H9 (cell line): ENCODE data around the gene VPS26A. TPM values are rescaled to one million over a fixed set of nuclear protein-coding genes. Genes with fewer than 3 reads are reported as not detected.
A peak's percentile ranks its signal among the peaks of the same experiment; 100 is the strongest.

Experiments
- DNase-seq: peaks from one replicate; pipeline ENCODE4 v3.0.0-alpha.2; 2017
- H2AFZ ChIP-seq: one replicate; pipeline ENCODE4 v1.6.1; 2013; ENCODE audit warnings: mild to moderate bottlenecking, low read length, control low read depth, moderate library complexity
- H2AK5ac ChIP-seq: 2 replicates; pipeline ENCODE4 v1.6.1; 2013; ENCODE audit warnings: low read length, control low read depth, mixed read lengths; ENCODE audit not compliant: insufficient read length
- H2BK120ac ChIP-seq: one replicate; pipeline ENCODE4 v1.6.1; 2013; ENCODE audit warnings: low read depth, mild to moderate bottlenecking, low read length, control low read depth, inconsistent platforms; ENCODE audit not compliant: poor library complexity, severe bottlenecking
- H2BK12ac ChIP-seq: 2 replicates; pipeline ENCODE4 v1.6.1; 2013; ENCODE audit warnings: low read length, control low read depth, mixed read lengths, low read depth; ENCODE audit not compliant: insufficient read length
- H2BK15ac ChIP-seq: 2 replicates; pipeline ENCODE4 v1.6.1; 2013; ENCODE audit warnings: low read depth, low read length, control low read depth
- H2BK20ac ChIP-seq: one replicate; pipeline ENCODE4 v1.6.1; 2013; ENCODE audit warnings: low read depth, mild to moderate bottlenecking, low read length, control low read depth, inconsistent platforms; ENCODE audit not compliant: poor library complexity, severe bottlenecking
- H2BK5ac ChIP-seq: 2 replicates; pipeline ENCODE4 v1.6.1; 2013; ENCODE audit warnings: low read length, control low read depth, mixed read lengths; ENCODE audit not compliant: insufficient read length
- H3K14ac ChIP-seq: 2 replicates; pipeline ENCODE4 v1.6.1; 2013; ENCODE audit warnings: low read length, control low read depth; ENCODE audit not compliant: insufficient read depth
- H3K18ac ChIP-seq: 2 replicates; pipeline ENCODE4 v1.6.1; 2013; ENCODE audit warnings: low read depth, mild to moderate bottlenecking, mixed read lengths, low read length, control low read depth; ENCODE audit not compliant: insufficient read length
- H3K23ac ChIP-seq: 2 replicates; pipeline ENCODE4 v1.6.1; 2013; ENCODE audit warnings: low read length, control low read depth, mixed read lengths, low read depth; ENCODE audit not compliant: insufficient read length
- H3K23me2 ChIP-seq: 2 replicates; pipeline ENCODE4 v1.6.1; 2013; ENCODE audit warnings: low read depth, mild to moderate bottlenecking, mixed read lengths, low read length, control low read depth; ENCODE audit not compliant: insufficient read length, poor library complexity, severe bottlenecking
- H3K27ac ChIP-seq: 2 replicates; pipeline ENCODE4 v1.5.1; 2013; ENCODE audit warnings: low read length, control low read depth, mixed read lengths, low read depth; ENCODE audit not compliant: insufficient read length
- H3K27me3 ChIP-seq: 2 replicates; pipeline ENCODE4 v1.6.1; 2013; ENCODE audit warnings: low read length, control low read depth, inconsistent platforms; ENCODE audit not compliant: insufficient read depth
- H3K4ac ChIP-seq: 2 replicates; pipeline ENCODE4 v1.6.1; 2013; ENCODE audit warnings: low read depth, mild to moderate bottlenecking, control low read depth, inconsistent platforms, low read length, moderate library complexity
- H3K4me1 ChIP-seq: 2 replicates; pipeline ENCODE4 v1.6.1; 2013; ENCODE audit warnings: low read length, control low read depth, inconsistent platforms; ENCODE audit not compliant: insufficient read depth
- H3K4me2 ChIP-seq: 2 replicates; pipeline ENCODE4 v1.6.1; 2013; ENCODE audit warnings: low read length, control low read depth, mixed read lengths; ENCODE audit not compliant: insufficient read length, insufficient read depth
- H3K56ac ChIP-seq: 2 replicates; pipeline ENCODE4 v1.6.1; 2013; ENCODE audit warnings: low read depth, mild to moderate bottlenecking, mixed read lengths, low read length, control low read depth; ENCODE audit not compliant: insufficient read length
- H3K79me1 ChIP-seq: 2 replicates; pipeline ENCODE4 v1.6.1; 2013; ENCODE audit warnings: low read depth, mild to moderate bottlenecking, moderate library complexity, low read length, control low read depth, inconsistent platforms; ENCODE audit not compliant: insufficient read depth, poor library complexity, severe bottlenecking
- H3K79me2 ChIP-seq: 2 replicates; pipeline ENCODE4 v1.6.1; 2013; ENCODE audit warnings: low read length, control low read depth, inconsistent platforms; ENCODE audit not compliant: insufficient read depth
- H3K9ac ChIP-seq: 2 replicates; pipeline ENCODE4 v1.6.1; 2013; ENCODE audit warnings: low read length, control low read depth, mixed read lengths; ENCODE audit not compliant: insufficient read length; ENCODE audit errors: extremely low read depth
- H3K9me3 ChIP-seq: one replicate; pipeline ENCODE4 v1.6.1; 2013; ENCODE audit warnings: low read depth, low read length, inconsistent platforms; ENCODE audit not compliant: control insufficient read depth
- H3T11ph ChIP-seq: one replicate; pipeline ENCODE4 v1.6.1; 2013; ENCODE audit warnings: mild to moderate bottlenecking, low read length, control low read depth, inconsistent platforms
- H4K20me1 ChIP-seq: one replicate; pipeline ENCODE4 v1.6.1; 2013; ENCODE audit not compliant: control insufficient read depth, insufficient read length, insufficient read depth
- H4K5ac ChIP-seq: 2 replicates; pipeline ENCODE4 v1.6.1; 2013; ENCODE audit warnings: low read depth, mild to moderate bottlenecking, mixed read lengths, low read length, control low read depth; ENCODE audit not compliant: insufficient read length
- H4K8ac ChIP-seq: replicated peaks from 2 replicates; pipeline ENCODE4 v1.6.1; 2013; ENCODE audit warnings: low read length, control low read depth, mixed read lengths, low read depth; ENCODE audit not compliant: insufficient read length
- H4K91ac ChIP-seq: 2 replicates; pipeline ENCODE4 v1.6.1; 2013; ENCODE audit warnings: low read depth, mild to moderate bottlenecking, moderate library complexity, mixed read lengths, low read length, control low read depth; ENCODE audit not compliant: insufficient read length
- H3K27ac Mint-ChIP-seq, 3 experiments: 2 replicates in 2 of 3; 3 replicates in 1 of 3; pipeline ENCODE4 v1.8.0; 2020 to 2021; ENCODE audit warnings: mixed read lengths in 3 of 3, mild to moderate bottlenecking in 1 of 3, moderate library complexity in 1 of 3
- H3K27me3 Mint-ChIP-seq: 2 replicates; pipeline ENCODE4 v1.8.0; 2021; ENCODE audit warnings: low read depth, mild to moderate bottlenecking, moderate library complexity, mixed read lengths
- H3K36me3 Mint-ChIP-seq, 3 experiments: 2 replicates in 2 of 3; 3 replicates in 1 of 3; pipeline ENCODE4 v1.8.0; 2020 to 2021; ENCODE audit warnings: low read depth in 3 of 3, mixed read lengths in 3 of 3; ENCODE audit not compliant: insufficient read depth in 1 of 3
- H3K4me1 Mint-ChIP-seq, 2 experiments: 2 replicates each; pipeline ENCODE4 v1.8.0; 2020; ENCODE audit warnings: mixed read lengths in 2 of 2
- H3K4me3 Mint-ChIP-seq, 2 experiments: 2 replicates in 1 of 2; 3 replicates in 1 of 2; pipeline ENCODE4 v1.8.0; 2020 to 2021; ENCODE audit warnings: mild to moderate bottlenecking in 2 of 2, mixed read lengths in 2 of 2, moderate library complexity in 1 of 2
- H3K9me3 Mint-ChIP-seq, 2 experiments: 2 replicates in 1 of 2; 3 replicates in 1 of 2; pipeline ENCODE4 v1.8.0; 2020; ENCODE audit warnings: mild to moderate bottlenecking in 2 of 2, mixed read lengths in 2 of 2, moderate library complexity in 1 of 2
- WGBS: extraction: QIAGEN DNeasy Blood & Tissue Kit; methylation state at CpG from one replicate; pipeline ENCODE4 v1.1.7; 2013; ENCODE audit warnings: missing lambda C conversion rate, low lambda C conversion rate, mixed read lengths; ENCODE audit not compliant: insufficient read length; ENCODE audit errors: extremely low coverage; 5-methylcytosine and 5-hydroxymethylcytosine counted together
- total RNA-seq: library from RNA; stranded (reverse); gene quantifications from 2 replicates; pipeline ENCODE4 v1.2.1, GENCODE V29; 2021
- TF ChIP-seq, protein P1 (sequence below): fragments of 200-600 bp; sonication (generic); conservative IDR thresholded peaks from 3 replicates; pipeline ENCODE4 v1.8.0; 2021; ENCODE audit warnings: antibody characterized with exemption, mild to moderate bottlenecking

VPS26A gene
- total RNA-seq, 1 experiment from 2014 or later, result 41.8 TPM

DNA sequence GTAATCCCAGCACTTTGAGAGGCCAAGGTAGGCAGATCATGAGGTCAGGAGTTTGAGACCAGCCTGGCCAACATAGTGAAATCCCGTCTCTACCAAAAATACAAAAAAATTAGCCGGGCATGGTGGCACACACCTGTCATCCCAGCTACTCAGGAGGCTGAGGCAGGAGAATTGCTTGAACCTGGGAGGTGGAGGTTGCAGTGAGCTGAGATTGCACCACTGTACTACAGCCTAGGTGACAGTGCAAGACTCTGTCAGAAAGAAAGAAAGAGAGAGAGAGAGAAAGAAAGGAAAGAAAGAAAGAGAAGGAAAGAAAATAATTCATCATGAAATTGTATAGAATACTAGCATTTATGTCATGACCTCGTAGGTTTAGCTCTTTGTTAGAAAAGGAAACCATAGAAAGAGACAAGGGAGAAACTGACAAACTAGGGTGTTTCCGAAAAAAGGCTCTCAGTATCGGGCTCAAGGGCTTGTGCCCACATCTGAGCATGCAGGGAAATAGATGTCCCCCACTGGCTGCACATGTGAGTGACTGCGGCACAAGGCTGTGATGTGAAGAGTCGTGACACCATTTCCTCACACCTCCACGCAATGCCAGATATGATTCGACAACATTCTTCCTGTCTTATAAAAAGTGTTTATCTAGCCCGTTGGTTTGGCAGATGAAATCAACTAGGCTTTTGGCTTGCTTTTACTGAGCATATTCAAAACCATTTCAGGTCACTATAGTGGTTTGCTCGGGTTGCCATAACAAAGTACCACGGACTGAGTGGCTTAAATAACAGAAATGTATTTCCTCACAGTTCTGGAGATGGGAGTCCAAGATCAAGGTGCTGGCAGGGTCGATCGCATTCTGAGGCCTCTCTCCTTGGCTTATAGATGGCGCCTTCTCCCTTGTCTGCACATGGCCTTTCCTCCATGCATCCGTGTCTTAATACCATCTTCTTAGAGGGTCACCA, 34.1 kb upstream of the VPS26A start:
- Histone ChIP-seq H3K27me3 (no peaks in the 10 kb centered on the region), H2BK15ac (no peak overlapping the region), H3T11ph (no peak overlapping the region), H4K91ac (no peak overlapping the region), H4K20me1 (no peaks in the 10 kb centered on the region), H3K9ac (no peak overlapping the region), H2AFZ (no peak overlapping the region), H2BK5ac (no peak overlapping the region), H3K4me1 (no peaks in the 10 kb centered on the region), H4K5ac (no peak overlapping the region), H3K4me2 (no peak overlapping the region), H2AK5ac (no peak overlapping the region), H2BK12ac (no peak overlapping the region), H3K79me1 (no peaks in the 10 kb centered on the region), H3K4ac (no peak overlapping the region), H4K8ac (no peak overlapping the region), H3K56ac (no peak overlapping the region), H2BK20ac (no peak overlapping the region), H3K14ac (no peak overlapping the region), H2BK120ac (no peak overlapping the region), H3K9me3 (no peaks in the 10 kb centered on the region), H3K23me2 (no peaks in the 10 kb centered on the region), H3K18ac (no peak overlapping the region), H3K23ac (no peak overlapping the region), H3K27ac (no peak overlapping the region), H3K79me2 (no peaks in the 10 kb centered on the region)
- no peaks in the 10 kb centered on the region for H3K9me3 Mint-ChIP-seq
- H3K27ac Mint-ChIP-seq, result peak overlapping the region in 1 of 3 experiments; percentile 46; a peak in 1 of 7 replicates
- H3K4me3 Mint-ChIP-seq, result no peak overlapping the region
- WGBS, result no CpG with 5 or more reads among the region's 16 CpGs
- TF ChIP-seq, protein P1, sequence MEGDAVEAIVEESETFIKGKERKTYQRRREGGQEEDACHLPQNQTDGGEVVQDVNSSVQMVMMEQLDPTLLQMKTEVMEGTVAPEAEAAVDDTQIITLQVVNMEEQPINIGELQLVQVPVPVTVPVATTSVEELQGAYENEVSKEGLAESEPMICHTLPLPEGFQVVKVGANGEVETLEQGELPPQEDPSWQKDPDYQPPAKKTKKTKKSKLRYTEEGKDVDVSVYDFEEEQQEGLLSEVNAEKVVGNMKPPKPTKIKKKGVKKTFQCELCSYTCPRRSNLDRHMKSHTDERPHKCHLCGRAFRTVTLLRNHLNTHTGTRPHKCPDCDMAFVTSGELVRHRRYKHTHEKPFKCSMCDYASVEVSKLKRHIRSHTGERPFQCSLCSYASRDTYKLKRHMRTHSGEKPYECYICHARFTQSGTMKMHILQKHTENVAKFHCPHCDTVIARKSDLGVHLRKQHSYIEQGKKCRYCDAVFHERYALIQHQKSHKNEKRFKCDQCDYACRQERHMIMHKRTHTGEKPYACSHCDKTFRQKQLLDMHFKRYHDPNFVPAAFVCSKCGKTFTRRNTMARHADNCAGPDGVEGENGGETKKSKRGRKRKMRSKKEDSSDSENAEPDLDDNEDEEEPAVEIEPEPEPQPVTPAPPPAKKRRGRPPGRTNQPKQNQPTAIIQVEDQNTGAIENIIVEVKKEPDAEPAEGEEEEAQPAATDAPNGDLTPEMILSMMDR, result no peak
- H3K27me3 Mint-ChIP-seq, result no peaks in the 10 kb centered on the region; the same call in 1 of the 2 replicates
- H3K4me1 Mint-ChIP-seq, result peaks cover 13 to 15% of the 10 kb centered on the region in 2 experiments
- H3K36me3 Mint-ChIP-seq, result no peaks in the 10 kb centered on the region
- DNase-seq, result no peak
